ENCODE measurements around the gene ARHGAP15.

The ARHGAP15 gene

GRCh38 chr2:143732076-143732475 lies 602.9 kb downstream of the ARHGAP15 start:
- H3K36me3 ChIP-seq (ENCODE audit: low read length): no peaks in the 10 kb centered on the region
- H3K4me3 ChIP-seq (ENCODE audit: insufficient read depth, low read length, poor library complexity, severe bottlenecking): no peak overlapping the region
- no peaks in the 10 kb centered on the region for H3F3A ChIP-seq (ENCODE audit: insufficient read depth)
- TF ChIP-seq CTCF (IDR thresholded peaks at IDR 0.05; ENCODE audit: insufficient read depth, low read length, poor library complexity, severe bottlenecking) (no peak), EZH2phosphoT487 (conservative IDR thresholded peaks at IDR 0.05; ENCODE audit: low read length) (no peak)
- no peaks in the 10 kb centered on the region for H3K9me2 ChIP-seq (replicated peaks; ENCODE audit: insufficient read depth, low read length)
- H2AFZ ChIP-seq (ENCODE audit: low read depth, low read length, severe bottlenecking): no peak overlapping the region
- no peak overlapping the region for H3K4me2 ChIP-seq (ENCODE audit: low read depth, low read length, poor library complexity, severe bottlenecking)
- H3K79me2 ChIP-seq (ENCODE audit: insufficient read depth, low read length): no peaks in the 10 kb centered on the region
- no peak overlapping the region for H3K27ac ChIP-seq (ENCODE audit: low read depth, low read length)
- no peaks in the 10 kb centered on the region for H4K20me1 ChIP-seq (ENCODE audit: low read depth, low read length)
- no peaks in the 10 kb centered on the region for H3K9me3 ChIP-seq (ENCODE audit: insufficient read depth, low read length)
- H3K9ac ChIP-seq (ENCODE audit: low read length): no peak overlapping the region
- H3K27me3 ChIP-seq (ENCODE audit: low read length): no peaks in the 10 kb centered on the region

GRCh38 chr2:143732871-143733270 lies 603.7 kb downstream of the ARHGAP15 start:
- Histone ChIP-seq H2AFZ (ENCODE audit: low read depth, low read length, severe bottlenecking) (no peak overlapping the region), H3F3A (ENCODE audit: insufficient read depth) (no peaks in the 10 kb centered on the region), H3K9me3 (ENCODE audit: insufficient read depth, low read length) (no peaks in the 10 kb centered on the region), H3K4me2 (ENCODE audit: low read depth, low read length, poor library complexity, severe bottlenecking) (no peak overlapping the region), H3K27me3 (ENCODE audit: low read length) (no peaks in the 10 kb centered on the region), H3K79me2 (ENCODE audit: insufficient read depth, low read length) (no peaks in the 10 kb centered on the region), H3K27ac (ENCODE audit: low read depth, low read length) (no peak overlapping the region), H3K9ac (ENCODE audit: low read length) (no peak overlapping the region), H3K4me3 (ENCODE audit: insufficient read depth, low read length, poor library complexity, severe bottlenecking) (no peak overlapping the region), H3K9me2 (replicated peaks; ENCODE audit: insufficient read depth, low read length) (no peaks in the 10 kb centered on the region), H3K36me3 (ENCODE audit: low read length) (no peaks in the 10 kb centered on the region), H4K20me1 (ENCODE audit: low read depth, low read length) (no peaks in the 10 kb centered on the region)
- no peak for TF ChIP-seq CTCF (IDR thresholded peaks at IDR 0.05; ENCODE audit: insufficient read depth, low read length, poor library complexity, severe bottlenecking)
- no peak for TF ChIP-seq EZH2phosphoT487 (conservative IDR thresholded peaks at IDR 0.05; ENCODE audit: low read length)

- Histone ChIP-seq H3F3A (ENCODE audit: insufficient read depth) (no peaks in the 10 kb centered on the region), H3K9me3 (ENCODE audit: insufficient read depth, low read length) (no peaks in the 10 kb centered on the region), H3K9me2 (replicated peaks; ENCODE audit: insufficient read depth, low read length) (no peaks in the 10 kb centered on the region), H3K4me2 (ENCODE audit: low read depth, low read length, poor library complexity, severe bottlenecking) (no peak overlapping the region), H2AFZ (ENCODE audit: low read depth, low read length, severe bottlenecking) (no peak overlapping the region), H3K27me3 (ENCODE audit: low read length) (no peaks in the 10 kb centered on the region), H4K20me1 (ENCODE audit: low read depth, low read length) (no peaks in the 10 kb centered on the region), H3K79me2 (ENCODE audit: insufficient read depth, low read length) (no peaks in the 10 kb centered on the region), H3K9ac (ENCODE audit: low read length) (no peak overlapping the region), H3K36me3 (ENCODE audit: low read length) (no peaks in the 10 kb centered on the region), H3K4me3 (ENCODE audit: insufficient read depth, low read length, poor library complexity, severe bottlenecking) (no peak overlapping the region), H3K27ac (ENCODE audit: low read depth, low read length) (no peak overlapping the region)
- no peak for TF ChIP-seq EZH2phosphoT487 (conservative IDR thresholded peaks at IDR 0.05; ENCODE audit: low read length)
- no peak for TF ChIP-seq CTCF (IDR thresholded peaks at IDR 0.05; ENCODE audit: insufficient read depth, low read length, poor library complexity, severe bottlenecking)
Observed at GRCh38 chr2:143734507-143734906, 605.3 kb downstream of the ARHGAP15 start.

Measured in SU-DHL-6 (cell line).